ENCODE data around the gene NR6A1.

The NR6A1 gene

GRCh38 chr9:124721109-124721906, 49.8 kb downstream of the NR6A1 start:
- Mint-ChIP-seq H3K27ac (no peak overlapping the region), H3K9me3 (no peaks in the 10 kb centered on the region), H3K4me1 (peaks cover 9% of the 10 kb centered on the region), H3K36me3 (ENCODE audit: low read depth) (no peaks in the 10 kb centered on the region), H3K4me3 (no peak overlapping the region), H3K27me3 (no peaks in the 10 kb centered on the region)
- ATAC-seq (no peak), DNase-seq (no peak)

DNA sequence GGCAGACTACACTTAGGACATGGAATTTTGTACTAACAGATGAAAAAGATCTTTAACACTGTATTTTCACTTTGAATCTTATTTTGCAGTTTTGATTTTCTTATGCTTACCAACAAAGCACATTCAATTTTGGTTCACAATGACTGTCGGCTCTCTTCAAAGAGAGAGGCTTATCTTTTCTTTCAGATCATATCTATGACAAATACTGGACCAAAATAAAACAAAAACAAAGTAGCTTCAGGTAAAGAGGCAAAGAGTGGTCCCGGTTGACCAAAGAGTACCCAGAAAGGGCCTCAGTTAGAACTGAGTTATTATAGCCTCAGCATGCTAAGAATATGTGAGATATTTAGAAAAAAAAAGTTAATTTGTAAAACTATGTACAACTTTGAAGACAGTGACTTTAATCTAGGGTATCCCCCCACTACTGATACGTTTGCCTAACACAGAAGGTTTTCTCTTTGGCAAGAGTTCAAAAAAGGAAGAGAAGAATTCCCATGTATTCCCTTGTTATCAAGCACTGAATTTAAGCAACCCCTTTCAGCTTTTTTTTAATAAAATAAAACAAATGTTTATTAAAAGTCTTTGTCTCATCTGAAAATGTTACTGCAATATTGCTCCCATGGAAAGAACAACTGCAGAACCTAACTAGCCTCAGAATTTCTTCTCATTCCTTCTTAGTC, 50.5 kb downstream of the NR6A1 start:
- H3K27ac Mint-ChIP-seq, result no peak overlapping the region
- H3K4me1 Mint-ChIP-seq, result peaks cover 9% of the 10 kb centered on the region
- DNase-seq (no peak), ATAC-seq (no peak)
- no peaks in the 10 kb centered on the region for H3K27me3 Mint-ChIP-seq
- no peaks in the 10 kb centered on the region for H3K36me3 Mint-ChIP-seq (ENCODE audit: low read depth)
- H3K9me3 Mint-ChIP-seq, result no peaks in the 10 kb centered on the region
- H3K4me3 Mint-ChIP-seq, result no peak overlapping the region

DNA sequence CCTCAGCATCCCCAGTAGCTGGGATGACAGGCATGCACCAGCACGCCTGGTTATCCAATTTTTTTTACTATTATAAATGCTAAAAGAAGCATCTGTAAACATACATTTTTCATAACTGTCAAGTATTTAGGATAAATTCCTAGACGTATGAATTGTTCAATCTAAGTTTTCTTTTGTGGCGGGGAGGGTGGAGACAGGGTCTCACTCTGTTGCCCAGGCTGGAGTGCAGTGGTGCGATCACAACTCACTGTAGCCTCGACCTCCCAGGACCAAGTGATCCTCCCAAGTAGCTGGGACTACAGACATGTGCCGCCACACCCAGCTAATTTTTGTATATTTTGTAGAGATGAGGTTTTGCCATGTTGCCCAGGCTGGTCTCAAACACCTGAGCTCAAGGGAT, 52.2 kb downstream of the NR6A1 start:
- DNase-seq (no peak), ATAC-seq (no peak)
- no peak overlapping the region for H3K27ac Mint-ChIP-seq
- peaks cover 9% of the 10 kb centered on the region for H3K4me1 Mint-ChIP-seq
- H3K36me3 Mint-ChIP-seq (ENCODE audit: low read depth), result no peaks in the 10 kb centered on the region
- H3K4me3 Mint-ChIP-seq, result no peak overlapping the region
- no peaks in the 10 kb centered on the region for H3K27me3 Mint-ChIP-seq
- H3K9me3 Mint-ChIP-seq, result no peaks in the 10 kb centered on the region

DNA sequence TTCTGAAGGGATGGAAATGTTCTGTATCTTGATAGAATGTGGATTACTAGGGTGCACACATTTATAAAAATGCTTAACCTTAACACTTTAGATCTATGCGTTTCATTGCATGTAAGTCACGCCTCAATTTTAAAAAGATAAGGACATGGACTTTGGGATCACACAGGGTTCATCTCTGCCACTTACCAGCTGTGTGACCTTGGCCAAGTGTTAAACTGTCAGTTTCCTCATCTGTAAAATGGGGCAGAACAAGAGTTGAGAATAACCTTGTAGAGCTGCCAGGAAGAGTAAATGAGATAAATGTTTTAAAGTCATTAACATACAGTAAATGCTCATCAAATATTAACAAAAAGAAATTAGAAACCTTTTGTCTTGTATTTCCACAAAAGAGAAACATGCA, 53.5 kb downstream of the NR6A1 start:
- Mint-ChIP-seq H3K9me3 (no peaks in the 10 kb centered on the region), H3K27ac (no peak overlapping the region), H3K36me3 (ENCODE audit: low read depth) (no peaks in the 10 kb centered on the region), H3K27me3 (no peaks in the 10 kb centered on the region), H3K4me1 (peaks cover 9% of the 10 kb centered on the region), H3K4me3 (no peak overlapping the region)
- no peak for ATAC-seq
- no peak for DNase-seq

DNA sequence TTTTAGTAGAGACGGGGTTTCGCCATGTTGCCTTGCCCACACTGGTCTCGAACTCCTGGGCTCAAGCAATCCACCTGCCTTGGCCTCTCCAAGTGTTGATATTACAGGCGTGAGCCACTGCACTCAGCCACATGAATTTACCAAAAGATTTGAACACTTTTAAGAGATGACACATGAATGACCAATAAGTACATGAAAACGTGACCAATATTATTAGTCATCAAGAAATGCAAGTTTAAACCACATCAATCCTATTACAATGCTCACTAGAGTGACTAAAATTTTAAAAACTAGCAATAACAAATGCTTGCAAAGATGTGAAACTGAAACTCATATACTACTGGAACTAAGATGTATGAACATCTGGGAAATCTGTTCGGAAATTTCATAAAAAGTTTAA, 54.3 kb downstream of the NR6A1 start:
- H3K4me3 Mint-ChIP-seq, result no peak overlapping the region
- peaks cover 2% of the 10 kb centered on the region for H3K27me3 Mint-ChIP-seq
- no peaks in the 10 kb centered on the region for H3K36me3 Mint-ChIP-seq (ENCODE audit: low read depth)
- no peak overlapping the region for H3K27ac Mint-ChIP-seq
- no peak for DNase-seq
- peaks cover 9% of the 10 kb centered on the region for H3K4me1 Mint-ChIP-seq
- ATAC-seq, result peak; percentile 72
- no peaks in the 10 kb centered on the region for H3K9me3 Mint-ChIP-seq

DNA sequence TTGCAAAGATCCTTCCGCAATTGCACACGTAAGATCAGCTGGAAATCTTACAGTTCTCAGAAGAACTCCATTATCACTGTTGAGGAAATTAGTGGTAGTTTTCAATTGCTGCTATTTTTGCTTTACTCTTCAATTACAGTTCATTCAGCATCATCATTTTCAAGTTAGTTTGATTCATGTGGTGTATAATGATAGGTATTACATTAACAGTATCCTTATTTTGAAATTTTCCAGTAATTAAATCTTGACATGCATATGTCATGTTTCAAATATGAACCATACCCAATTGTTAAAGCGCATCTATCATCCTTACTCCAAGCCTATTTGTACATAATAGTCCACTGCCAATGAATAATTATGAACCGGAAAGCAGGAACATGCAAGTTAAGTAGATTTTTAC, 60.3 kb downstream of the NR6A1 start:
- Mint-ChIP-seq H3K27ac (no peak overlapping the region), H3K36me3 (ENCODE audit: low read depth) (no peaks in the 10 kb centered on the region), H3K27me3 (peaks cover 4% of the 10 kb centered on the region), H3K4me1 (no peaks in the 10 kb centered on the region), H3K9me3 (no peaks in the 10 kb centered on the region), H3K4me3 (no peak overlapping the region)
- no peak for DNase-seq
- no peak for ATAC-seq

DNA sequence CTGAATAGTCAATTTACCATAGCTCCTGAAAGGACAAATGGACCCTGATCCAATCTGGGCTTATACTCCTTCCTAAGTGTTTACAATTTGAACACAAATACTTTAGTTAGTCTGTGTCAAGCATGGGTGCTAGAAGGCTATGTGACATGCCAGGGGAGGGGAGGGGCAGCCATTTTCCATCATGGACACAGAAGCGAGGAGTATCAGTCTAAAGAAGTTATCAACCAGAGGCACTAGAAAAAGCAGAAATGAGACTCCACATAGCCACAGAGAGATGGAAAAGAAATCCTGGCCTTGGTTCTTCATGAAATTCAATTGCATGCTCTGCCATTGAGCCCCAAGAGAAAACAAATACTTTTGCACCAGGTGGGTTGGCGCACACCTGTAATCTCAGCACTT, 61.8 kb downstream of the NR6A1 start:
- Mint-ChIP-seq H3K27me3 (peaks cover 4% of the 10 kb centered on the region), H3K4me3 (no peak overlapping the region), H3K36me3 (ENCODE audit: low read depth) (no peaks in the 10 kb centered on the region), H3K27ac (no peak overlapping the region), H3K4me1 (no peaks in the 10 kb centered on the region), H3K9me3 (no peaks in the 10 kb centered on the region)
- DNase-seq, result no peak
- no peak for ATAC-seq

DNA sequence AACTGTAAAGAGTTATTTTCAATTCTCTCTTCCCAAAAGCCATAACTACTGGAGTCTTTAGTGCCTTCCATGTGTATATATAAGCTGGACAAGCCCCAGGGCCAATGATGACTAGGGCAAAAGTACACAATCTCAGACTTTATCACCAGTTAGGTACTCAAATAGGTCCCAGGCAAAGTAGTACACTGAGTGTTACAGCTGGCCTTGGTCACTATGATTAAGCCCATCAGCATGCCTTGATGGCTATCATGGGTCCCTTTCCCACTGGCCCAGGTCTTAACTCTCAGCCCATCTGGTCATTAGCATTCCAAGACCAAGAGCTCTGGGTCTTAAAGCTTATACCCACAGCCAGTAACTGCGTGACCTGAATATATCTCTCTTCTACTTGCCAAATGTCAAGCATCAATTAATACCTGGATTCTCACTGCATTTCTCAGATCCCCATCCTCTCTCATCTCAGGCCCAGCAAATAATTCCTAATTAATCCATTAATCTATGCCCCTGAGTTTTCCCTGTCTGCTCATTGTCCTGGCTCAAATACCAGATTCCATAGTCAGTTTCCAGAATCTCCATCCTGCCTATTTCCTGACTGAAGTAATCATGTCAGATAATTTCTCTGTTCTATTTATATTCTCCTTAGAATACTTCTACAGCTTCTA, 62.3 kb downstream of the NR6A1 start:
- Mint-ChIP-seq H3K36me3 (ENCODE audit: low read depth) (no peaks in the 10 kb centered on the region), H3K4me1 (no peaks in the 10 kb centered on the region), H3K4me3 (no peak overlapping the region), H3K27me3 (peaks cover 4% of the 10 kb centered on the region), H3K27ac (no peak overlapping the region), H3K9me3 (no peaks in the 10 kb centered on the region)
- ATAC-seq, result no peak
- DNase-seq, result no peak

DNA sequence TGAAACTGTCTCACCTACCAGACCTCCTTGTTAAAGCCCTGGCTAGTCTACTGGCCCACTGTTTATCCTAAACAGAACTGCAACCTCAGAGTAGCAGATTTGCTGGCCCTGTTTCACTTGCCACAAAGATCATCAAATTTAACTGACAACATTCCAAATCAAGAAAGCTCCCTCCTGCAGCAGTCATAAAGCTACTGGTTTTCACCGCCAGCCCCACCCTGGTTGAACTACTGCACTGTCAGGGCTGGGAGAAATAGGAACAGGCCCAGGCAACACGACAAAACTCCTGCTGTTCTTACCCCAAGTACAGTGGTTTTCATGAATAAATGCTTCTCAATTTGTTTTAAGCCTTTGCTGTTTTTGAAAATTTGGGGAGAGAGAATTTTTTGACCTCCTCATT, 63.0 kb downstream of the NR6A1 start:
- H3K27me3 Mint-ChIP-seq, result peaks cover 4% of the 10 kb centered on the region
- no peak overlapping the region for H3K4me3 Mint-ChIP-seq
- no peak overlapping the region for H3K27ac Mint-ChIP-seq
- H3K4me1 Mint-ChIP-seq, result no peaks in the 10 kb centered on the region
- H3K36me3 Mint-ChIP-seq (ENCODE audit: low read depth), result no peaks in the 10 kb centered on the region
- no peak for ATAC-seq
- no peaks in the 10 kb centered on the region for H3K9me3 Mint-ChIP-seq
- no peak for DNase-seq

- ATAC-seq, result no peak
- H3K4me3 Mint-ChIP-seq, result no peak overlapping the region
- peaks cover 4% of the 10 kb centered on the region for H3K27me3 Mint-ChIP-seq
- no peaks in the 10 kb centered on the region for H3K9me3 Mint-ChIP-seq
- no peaks in the 10 kb centered on the region for H3K4me1 Mint-ChIP-seq
- no peak for DNase-seq
- no peak overlapping the region for H3K27ac Mint-ChIP-seq
- H3K36me3 Mint-ChIP-seq (ENCODE audit: low read depth), result no peaks in the 10 kb centered on the region
Observed at GRCh38 chr9:124707666-124708065, 63.4 kb downstream of the NR6A1 start.

DNA sequence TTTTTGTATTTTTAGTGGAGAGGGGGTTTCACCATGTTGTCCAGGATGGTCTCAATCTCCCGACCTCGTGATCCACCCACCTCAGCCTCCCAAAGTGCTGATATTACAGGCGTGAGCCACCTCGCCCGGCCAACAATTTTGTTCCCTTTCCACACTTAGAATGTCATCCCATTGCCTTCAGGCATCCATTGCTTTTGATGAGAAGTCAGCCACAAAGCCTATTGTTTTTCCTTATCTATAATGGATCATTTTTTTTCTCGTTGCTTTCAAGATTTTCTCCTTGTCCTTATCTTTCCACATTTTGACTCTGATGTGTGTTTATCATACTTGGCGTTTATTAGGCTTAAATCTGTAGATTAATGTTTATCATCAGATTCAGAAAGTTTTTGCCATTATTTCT, 64.4 kb downstream of the NR6A1 start:
- Mint-ChIP-seq H3K9me3 (no peaks in the 10 kb centered on the region), H3K4me3 (no peak overlapping the region), H3K36me3 (ENCODE audit: low read depth) (no peaks in the 10 kb centered on the region), H3K4me1 (no peaks in the 10 kb centered on the region), H3K27ac (no peak overlapping the region), H3K27me3 (peaks cover 2% of the 10 kb centered on the region)
- DNase-seq, result no peak
- ATAC-seq, result no peak

DNA sequence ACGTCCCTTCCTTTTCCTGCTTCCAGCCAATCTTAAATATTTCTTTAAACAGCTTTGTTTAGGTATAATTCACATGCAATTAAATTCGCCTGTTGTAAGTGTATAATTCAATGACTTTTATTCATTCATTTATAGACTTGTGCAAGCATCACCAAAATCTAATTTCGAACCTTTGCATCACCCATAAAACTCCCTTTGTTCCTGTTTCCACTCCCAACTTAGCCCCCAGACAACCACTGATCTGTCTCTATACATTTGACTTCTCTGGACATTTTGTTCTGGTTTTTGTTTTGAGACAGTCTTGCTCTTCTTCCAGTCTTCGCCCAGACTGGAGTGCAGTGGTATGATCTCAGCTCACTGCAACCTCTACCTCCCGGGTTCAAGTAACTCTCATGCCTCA, 71.5 kb downstream of the NR6A1 start:
- ATAC-seq (no peak), DNase-seq (no peak)
- no peak overlapping the region for H3K27ac Mint-ChIP-seq
- no peaks in the 10 kb centered on the region for H3K9me3 Mint-ChIP-seq
- H3K27me3 Mint-ChIP-seq, result no peaks in the 10 kb centered on the region
- H3K4me3 Mint-ChIP-seq, result no peak overlapping the region
- no peaks in the 10 kb centered on the region for H3K36me3 Mint-ChIP-seq (ENCODE audit: low read depth)
- H3K4me1 Mint-ChIP-seq, result no peaks in the 10 kb centered on the region

- H3K27me3 Mint-ChIP-seq, result no peaks in the 10 kb centered on the region
- DNase-seq, result no peak
- no peak overlapping the region for H3K4me3 Mint-ChIP-seq
- H3K9me3 Mint-ChIP-seq, result no peaks in the 10 kb centered on the region
- no peak for ATAC-seq
- H3K36me3 Mint-ChIP-seq (ENCODE audit: low read depth), result no peaks in the 10 kb centered on the region
- H3K4me1 Mint-ChIP-seq, result no peaks in the 10 kb centered on the region
- no peak overlapping the region for H3K27ac Mint-ChIP-seq
Observed at GRCh38 chr9:124698265-124698664, 72.8 kb downstream of the NR6A1 start.

GRCh38 chr9:124697326-124698200, 73.5 kb downstream of the NR6A1 start:
- Mint-ChIP-seq H3K36me3 (ENCODE audit: low read depth) (no peaks in the 10 kb centered on the region), H3K27ac (no peak overlapping the region), H3K4me1 (no peaks in the 10 kb centered on the region), H3K9me3 (no peaks in the 10 kb centered on the region), H3K4me3 (no peak overlapping the region), H3K27me3 (no peaks in the 10 kb centered on the region)
- DNase-seq, result no peak
- ATAC-seq, result no peak
